OCI-LY3 (cell line): ENCODE data around the gene NRK.

Source experiments
- H2AFZ ChIP-seq: fragments of 200-600, 300-600 bp; shearing (Covaris generic); 2 replicates; pipeline ENCODE4 v1.6.0; 2014; ENCODE audit warnings: antibody characterized with exemption, low read depth, low read length
- H3K27ac ChIP-seq: fragments of 200-600, 300-600 bp; sonication (generic); 2 replicates; pipeline ENCODE4 v1.5.1; 2014; ENCODE audit warnings: mild to moderate bottlenecking, low read length, moderate library complexity, mixed read lengths
- H3K27me3 ChIP-seq: fragments of 200-600, 300-600 bp; sonication (generic); 2 replicates; pipeline ENCODE4 v1.6.1; 2014; ENCODE audit warnings: low read depth, low read length, mixed read lengths
- H3K36me3 ChIP-seq: fragments of 200-600, 300-600 bp; sonication (generic); replicated peaks from 2 replicates; pipeline ENCODE3; 2014; ENCODE audit warnings: low read depth, low read length, mixed read lengths
- H3K4me1 ChIP-seq: fragments of 300-600, 200-600 bp; sonication (generic); 2 replicates; pipeline ENCODE4 v1.6.1; 2014; ENCODE audit warnings: low read length, mixed read lengths
- H3K4me2 ChIP-seq: fragments of 200-600, 300-600 bp; sonication (generic); 2 replicates; pipeline ENCODE4 v1.6.1; 2014; ENCODE audit warnings: low read length, mixed read lengths
- H3K4me3 ChIP-seq: fragments of 300-600, 200-600 bp; sonication (generic); 2 replicates; pipeline ENCODE4 v1.5.1; 2014; ENCODE audit warnings: antibody characterized with exemption, mild to moderate bottlenecking, low read length, moderate library complexity
- H3K79me2 ChIP-seq: fragments of 300-600, 200-600 bp; shearing (Covaris generic); 2 replicates; pipeline ENCODE4 v1.6.1; 2014; ENCODE audit warnings: mild to moderate bottlenecking, low read length, mixed read lengths
- H3K9ac ChIP-seq: fragments of 300-600, 200-600 bp; shearing (Covaris generic); 2 replicates; pipeline ENCODE4 v1.6.0; 2014; ENCODE audit warnings: mild to moderate bottlenecking, low read length, moderate library complexity
- H3K9me3 ChIP-seq: fragments of 200-600, 300-600 bp; shearing (Covaris generic); 2 replicates; pipeline ENCODE4 v1.6.1; 2014; ENCODE audit warnings: low read length, mixed read lengths; ENCODE audit not compliant: insufficient read depth
- H4K20me1 ChIP-seq: fragments of 200-600, 300-600 bp; sonication (generic); 2 replicates; pipeline ENCODE4 v1.6.1; 2016; ENCODE audit warnings: low read length, mixed read lengths; ENCODE audit not compliant: insufficient read depth
- CTCF ChIP-seq: fragments of 200-600, 300-600 bp; sonication (generic); IDR thresholded peaks from 2 replicates; pipeline ENCODE4 v1.5.1; 2014; ENCODE audit warnings: antibody characterized with exemption, low read length, low read depth
- EZH2phosphoT487 ChIP-seq: fragments of 200-600 bp; shearing (Covaris generic); IDR thresholded peaks from 2 replicates; pipeline ENCODE4 v1.6.1; 2018; ENCODE audit warnings: antibody characterized with exemption, mixed run types, low read depth

NRK gene

DNA sequence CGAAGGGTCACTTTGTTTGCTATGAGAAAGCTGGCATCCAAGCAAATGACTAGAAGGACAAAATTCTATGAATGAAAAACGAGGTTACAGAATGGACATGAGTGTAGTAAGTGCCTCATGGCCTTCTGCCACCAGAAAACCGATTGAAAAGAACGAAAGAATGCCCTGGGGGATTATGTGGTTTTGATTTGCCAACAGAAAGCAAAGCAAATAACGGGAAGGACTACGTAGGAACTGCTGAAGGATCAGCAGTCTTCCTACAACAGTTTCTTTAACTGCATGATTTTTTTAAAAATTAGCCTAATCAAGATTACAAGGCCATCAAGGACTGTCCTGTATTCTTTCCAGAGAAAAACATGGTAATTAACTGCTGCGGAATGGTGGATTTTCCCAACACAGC lies 50.6 kb downstream of the NRK start:
- no peak overlapping the region for H3K9ac ChIP-seq
- no peaks in the 10 kb centered on the region for H4K20me1 ChIP-seq
- H3K4me3 ChIP-seq, result no peak overlapping the region
- no peak overlapping the region for H3K4me2 ChIP-seq
- TF ChIP-seq CTCF (no peak), EZH2phosphoT487 (no peak)
- no peaks in the 10 kb centered on the region for H3K36me3 ChIP-seq
- H3K9me3 ChIP-seq, result no peaks in the 10 kb centered on the region
- no peak overlapping the region for H2AFZ ChIP-seq
- H3K27ac ChIP-seq, result no peak overlapping the region
- no peaks in the 10 kb centered on the region for H3K27me3 ChIP-seq
- H3K4me1 ChIP-seq, result no peaks in the 10 kb centered on the region
- H3K79me2 ChIP-seq, result no peaks in the 10 kb centered on the region

GRCh38 chrX:105874790-105875189 lies 52.5 kb downstream of the NRK start:
- Histone ChIP-seq H3K79me2 (no peaks in the 10 kb centered on the region), H3K9me3 (no peaks in the 10 kb centered on the region), H3K4me3 (no peak overlapping the region), H3K9ac (no peak overlapping the region), H3K4me2 (no peak overlapping the region), H3K36me3 (no peaks in the 10 kb centered on the region), H3K4me1 (no peaks in the 10 kb centered on the region), H3K27ac (no peak overlapping the region), H3K27me3 (no peaks in the 10 kb centered on the region), H4K20me1 (no peaks in the 10 kb centered on the region), H2AFZ (no peak overlapping the region)
- TF ChIP-seq EZH2phosphoT487, result no peak

- H3K4me2 ChIP-seq, result no peak overlapping the region
- no peaks in the 10 kb centered on the region for H3K9me3 ChIP-seq
- no peaks in the 10 kb centered on the region for H3K36me3 ChIP-seq
- H3K4me1 ChIP-seq, result no peaks in the 10 kb centered on the region
- no peaks in the 10 kb centered on the region for H3K79me2 ChIP-seq
- H3K27ac ChIP-seq, result no peak overlapping the region
- no peaks in the 10 kb centered on the region for H4K20me1 ChIP-seq
- no peak overlapping the region for H3K9ac ChIP-seq
- no peak overlapping the region for H2AFZ ChIP-seq
- H3K4me3 ChIP-seq, result no peak overlapping the region
- no peaks in the 10 kb centered on the region for H3K27me3 ChIP-seq
- TF ChIP-seq EZH2phosphoT487 (no peak), CTCF (peak; percentile 62)
Observed at GRCh38 chrX:105876658-105877057, 54.3 kb downstream of the NRK start.

- H3K9ac ChIP-seq, result no peak overlapping the region
- H3K4me1 ChIP-seq, result no peaks in the 10 kb centered on the region
- no peak overlapping the region for H3K27ac ChIP-seq
- no peak overlapping the region for H2AFZ ChIP-seq
- no peaks in the 10 kb centered on the region for H3K36me3 ChIP-seq
- H3K79me2 ChIP-seq, result no peaks in the 10 kb centered on the region
- no peaks in the 10 kb centered on the region for H3K9me3 ChIP-seq
- H3K4me3 ChIP-seq, result no peak overlapping the region
- H4K20me1 ChIP-seq, result no peaks in the 10 kb centered on the region
- no peak overlapping the region for H3K4me2 ChIP-seq
- no peaks in the 10 kb centered on the region for H3K27me3 ChIP-seq
- no peak for TF ChIP-seq CTCF
Observed at GRCh38 chrX:105880491-105880890, 58.2 kb downstream of the NRK start.
